ENCODE results near the gene TRIM62.

The TRIM62 gene

GRCh38 chr1:33181921-33182341 is at the start of gene TRIM62:
Gene TRIM62 (minus strand): TSS chr1:33182043. CDS start chr1:33181432, 611 bp downstream.
- peak; percentile 44 to 94 for DNase-seq

GRCh38 chr1:33231166-33231565 is 49.3 kb upstream of the TRIM62 start:
- no peak for DNase-seq

GRCh38 chr1:33228935-33229487 is 47.2 kb upstream of the TRIM62 start:
- peak; percentile 27 to 83 for DNase-seq

- no peak for DNase-seq
These were observed 43.7 kb upstream of the TRIM62 start for GRCh38 chr1:33225586-33225985.

GRCh38 chr1:33224166-33224707 is 42.4 kb upstream of the TRIM62 start:
- DNase-seq, result no peak

GRCh38 chr1:33222381-33222780 is 40.5 kb upstream of the TRIM62 start:
- DNase-seq, result no peak

- DNase-seq, result no peak
These were observed 39.5 kb upstream of the TRIM62 start for GRCh38 chr1:33221385-33221758.

GRCh38 chr1:33220676-33221384 is 39.0 kb upstream of the TRIM62 start:
- no peak for DNase-seq

- DNase-seq, result peak in 1 of 2 experiments; percentile 5
These were observed 38.2 kb upstream of the TRIM62 start for GRCh38 chr1:33219886-33220661.

GRCh38 chr1:33211972-33212371 is 30.1 kb upstream of the TRIM62 start:
- DNase-seq, result no peak

- no peak for DNase-seq
These were observed 24.5 kb upstream of the TRIM62 start for GRCh38 chr1:33206340-33206739.

GRCh38 chr1:33195556-33195955 is 13.7 kb upstream of the TRIM62 start:
- DNase-seq, result no peak

GRCh38 chr1:33191731-33192275 is 10.0 kb upstream of the TRIM62 start:
- no peak for DNase-seq

GRCh38 chr1:33190701-33191100 is 8.9 kb upstream of the TRIM62 start:
- DNase-seq, result no peak

- DNase-seq, result no peak
These were observed 6.9 kb upstream of the TRIM62 start for GRCh38 chr1:33188572-33189275.

- no peak for DNase-seq
These were observed 5.1 kb upstream of the TRIM62 start for GRCh38 chr1:33186936-33187335.

- DNase-seq, result peak in 1 of 2 experiments; percentile 35
These were observed 3.7 kb upstream of the TRIM62 start for GRCh38 chr1:33185541-33185940.

GRCh38 chr1:33183306-33183705 is 1.5 kb upstream of the TRIM62 start:
- no peak for DNase-seq

- no peak for DNase-seq
These were observed 1.1 kb upstream of the TRIM62 start for GRCh38 chr1:33182896-33183295.

GRCh38 chr1:33182401-33182841 is 578 bp upstream of the TRIM62 start:
- DNase-seq, result peak; percentile 44 to 68

- DNase-seq, result peak; percentile 66 to 74
These were observed 642 bp downstream of the TRIM62 start for GRCh38 chr1:33180911-33181890.

Data from NCI-H446 (cell line).